CD4-positive, alpha-beta T cell treated with Interleukin-15 for 1 hour (primary cell): Measurements from ENCODE around the gene PPWD1.

Experiments used
- DNase-seq: peaks from one replicate; pipeline ENCODE4 v3.0.0-alpha.2; 2020

PPWD1 gene

DNA sequence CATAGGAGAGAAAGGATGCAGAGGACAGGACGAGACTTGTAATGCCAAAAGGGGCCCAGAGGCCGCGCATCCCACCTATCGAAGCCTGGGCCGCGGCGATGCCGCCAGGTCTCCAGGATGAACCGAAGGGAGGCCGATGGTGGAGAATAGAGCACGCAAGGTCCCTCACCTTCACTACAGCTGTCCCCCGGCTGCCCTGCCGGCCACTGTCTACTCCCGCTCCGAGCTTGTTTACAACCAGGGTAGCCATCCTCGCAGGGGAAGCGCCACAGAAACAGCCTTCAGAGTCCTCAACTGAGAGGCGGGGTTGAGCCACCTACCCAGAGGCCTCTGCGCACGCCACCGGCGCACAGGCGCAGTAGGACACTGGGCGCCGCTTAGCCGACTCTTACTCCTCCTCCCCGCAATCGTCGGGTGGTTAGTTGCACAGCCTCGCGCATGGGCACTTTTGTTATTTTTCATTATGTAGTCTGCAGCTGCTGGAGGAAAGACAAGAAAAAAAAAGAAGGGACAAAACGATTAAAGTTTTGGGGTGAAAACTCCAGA is 61.0 kb downstream of the PPWD1 start, which contains the start of gene TRIM23:
TSS of gene TRIM23 (minus strand) at position 309 of the 546 bp plus-strand sequence. CDS start at position 250, 59 bp downstream.
- DNase-seq: peak; percentile 93

- peak; percentile 87 for DNase-seq
Observed at GRCh38 chr5:65624571-65625555, 61.8 kb downstream of the PPWD1 start, which contains the start of the genes SHLD3 and TRAPPC13. Gene SHLD3 (plus strand): TSS chr5:65625027. CDS start chr5:65629588, 4,561 bp downstream. Gene TRAPPC13 (plus strand): TSS chr5:65625027. CDS start chr5:65625061, 34 bp downstream.

- no peak for DNase-seq
Observed at GRCh38 chr5:65625743-65626142, 62.6 kb downstream of the PPWD1 start.

- DNase-seq: no peak
Observed at GRCh38 chr5:65630981-65631380, 67.9 kb downstream of the PPWD1 start.
